ENCODE results near the gene ADGRV1.

The ADGRV1 gene

GRCh38 chr5:90696153-90696552 lies 137.6 kb downstream of the ADGRV1 start:
- Histone ChIP-seq H3K4me1 (ENCODE audit: insufficient read depth, low read length) (no peaks in the 10 kb centered on the region), H3K4me3 (ENCODE audit: low read depth in 1 of 2, low read length in 2 of 2) (no peak overlapping the region), H3K9ac (ENCODE audit: low read length) (no peak overlapping the region), H3K27me3 (ENCODE audit: control insufficient read depth in 1 of 2, insufficient read depth in 2 of 2, low read length in 2 of 2) (no peaks in the 10 kb centered on the region), H3K27ac (ENCODE audit: low read depth, low read length) (no peak overlapping the region), H3K36me3 (ENCODE audit: insufficient read depth, low read length) (no peaks in the 10 kb centered on the region), H3K9me3 (ENCODE audit: low read length) (no peaks in the 10 kb centered on the region)

- Histone ChIP-seq H3K4me3 (ENCODE audit: low read depth in 1 of 2, low read length in 2 of 2) (no peak overlapping the region), H3K4me1 (ENCODE audit: insufficient read depth, low read length) (no peaks in the 10 kb centered on the region), H3K9me3 (ENCODE audit: low read length) (no peaks in the 10 kb centered on the region), H3K36me3 (ENCODE audit: insufficient read depth, low read length) (no peaks in the 10 kb centered on the region), H3K9ac (ENCODE audit: low read length) (no peak overlapping the region), H3K27ac (ENCODE audit: low read depth, low read length) (no peak overlapping the region), H3K27me3 (ENCODE audit: control insufficient read depth in 1 of 2, insufficient read depth in 2 of 2, low read length in 2 of 2) (no peaks in the 10 kb centered on the region)
Measured at GRCh38 chr5:90700299-90700698, 141.7 kb downstream of the ADGRV1 start.

DNA sequence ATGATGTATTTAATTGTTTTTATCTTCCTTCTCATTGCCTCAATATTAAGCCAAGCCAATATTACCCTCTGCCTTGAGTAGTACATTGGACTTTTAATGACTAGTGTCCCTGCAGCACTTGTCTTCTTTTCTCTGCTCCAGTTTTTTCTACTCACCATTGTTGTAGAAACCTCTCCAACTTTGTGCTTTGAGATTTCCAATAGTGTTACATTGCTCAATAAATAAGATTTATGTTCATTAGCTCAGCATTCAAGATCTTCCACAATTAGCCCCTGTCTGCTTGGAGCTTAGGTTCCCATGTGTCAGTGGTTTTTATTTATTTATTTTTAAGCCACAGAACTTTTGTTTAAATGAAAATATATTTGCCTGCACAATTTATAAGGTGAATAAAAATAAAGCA lies 145.3 kb downstream of the ADGRV1 start:
- Histone ChIP-seq H3K4me1 (ENCODE audit: insufficient read depth, low read length) (no peaks in the 10 kb centered on the region), H3K9me3 (ENCODE audit: low read length) (no peaks in the 10 kb centered on the region), H3K9ac (ENCODE audit: low read length) (no peak overlapping the region), H3K36me3 (ENCODE audit: insufficient read depth, low read length) (no peaks in the 10 kb centered on the region), H3K4me3 (ENCODE audit: low read depth in 1 of 2, low read length in 2 of 2) (no peak overlapping the region), H3K27me3 (ENCODE audit: control insufficient read depth in 1 of 2, insufficient read depth in 2 of 2, low read length in 2 of 2) (no peaks in the 10 kb centered on the region), H3K27ac (ENCODE audit: low read depth, low read length) (no peak overlapping the region)

DNA sequence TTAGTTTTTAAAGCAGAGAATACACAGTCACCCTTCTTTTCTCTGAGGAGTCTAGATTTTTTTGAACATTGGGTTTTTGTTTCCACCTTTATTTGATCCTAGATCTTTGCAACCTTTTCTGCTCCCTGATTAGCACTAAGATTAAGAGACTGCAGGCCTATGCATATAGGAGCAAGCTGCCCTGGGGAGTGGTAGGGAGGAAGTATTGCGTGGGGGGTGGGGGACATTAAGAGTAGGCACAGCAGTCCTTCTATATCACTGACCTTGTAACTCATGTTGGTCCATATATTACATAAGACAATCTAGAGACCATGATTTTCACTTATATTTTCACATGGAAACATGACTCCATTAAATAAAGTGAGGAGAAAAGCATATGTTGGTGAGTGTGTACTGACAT lies 149.1 kb downstream of the ADGRV1 start:
- no peaks in the 10 kb centered on the region for H3K4me1 ChIP-seq (ENCODE audit: insufficient read depth, low read length)
- no peak overlapping the region for H3K27ac ChIP-seq (ENCODE audit: low read depth, low read length)
- H3K36me3 ChIP-seq (ENCODE audit: insufficient read depth, low read length): no peaks in the 10 kb centered on the region
- no peak overlapping the region for H3K9ac ChIP-seq (ENCODE audit: low read length)
- no peaks in the 10 kb centered on the region for H3K9me3 ChIP-seq (ENCODE audit: low read length)
- H3K4me3 ChIP-seq (ENCODE audit: low read depth in 1 of 2, low read length in 2 of 2): no peak overlapping the region
- no peaks in the 10 kb centered on the region for H3K27me3 ChIP-seq (ENCODE audit: control insufficient read depth in 1 of 2, insufficient read depth in 2 of 2, low read length in 2 of 2)

GRCh38 chr5:90709323-90710155 lies 150.9 kb downstream of the ADGRV1 start:
- Histone ChIP-seq H3K27me3 (ENCODE audit: control insufficient read depth in 1 of 2, insufficient read depth in 2 of 2, low read length in 2 of 2) (no peaks in the 10 kb centered on the region), H3K9me3 (ENCODE audit: low read length) (no peaks in the 10 kb centered on the region), H3K9ac (ENCODE audit: low read length) (no peak overlapping the region), H3K36me3 (ENCODE audit: insufficient read depth, low read length) (no peaks in the 10 kb centered on the region), H3K4me3 (ENCODE audit: low read depth in 1 of 2, low read length in 2 of 2) (no peak overlapping the region), H3K27ac (ENCODE audit: low read depth, low read length) (no peak overlapping the region), H3K4me1 (ENCODE audit: insufficient read depth, low read length) (no peaks in the 10 kb centered on the region)

- Histone ChIP-seq H3K27me3 (ENCODE audit: control insufficient read depth in 1 of 2, insufficient read depth in 2 of 2, low read length in 2 of 2) (no peaks in the 10 kb centered on the region), H3K9ac (ENCODE audit: low read length) (no peak overlapping the region), H3K4me1 (ENCODE audit: insufficient read depth, low read length) (no peaks in the 10 kb centered on the region), H3K9me3 (ENCODE audit: low read length) (no peaks in the 10 kb centered on the region), H3K27ac (ENCODE audit: low read depth, low read length) (no peak overlapping the region), H3K4me3 (ENCODE audit: low read depth in 1 of 2, low read length in 2 of 2) (no peak overlapping the region), H3K36me3 (ENCODE audit: insufficient read depth, low read length) (no peaks in the 10 kb centered on the region)
Measured at GRCh38 chr5:90718387-90718786, 159.8 kb downstream of the ADGRV1 start.

GRCh38 chr5:90739567-90739966 lies 181.0 kb downstream of the ADGRV1 start:
- Histone ChIP-seq H3K4me1 (ENCODE audit: insufficient read depth, low read length) (no peaks in the 10 kb centered on the region), H3K9me3 (ENCODE audit: low read length) (no peaks in the 10 kb centered on the region), H3K27ac (ENCODE audit: low read depth, low read length) (no peak overlapping the region), H3K27me3 (ENCODE audit: control insufficient read depth in 1 of 2, insufficient read depth in 2 of 2, low read length in 2 of 2) (no peaks in the 10 kb centered on the region), H3K9ac (ENCODE audit: low read length) (no peak overlapping the region), H3K36me3 (ENCODE audit: insufficient read depth, low read length) (no peaks in the 10 kb centered on the region), H3K4me3 (ENCODE audit: low read depth in 1 of 2, low read length in 2 of 2) (no peak overlapping the region)

DNA sequence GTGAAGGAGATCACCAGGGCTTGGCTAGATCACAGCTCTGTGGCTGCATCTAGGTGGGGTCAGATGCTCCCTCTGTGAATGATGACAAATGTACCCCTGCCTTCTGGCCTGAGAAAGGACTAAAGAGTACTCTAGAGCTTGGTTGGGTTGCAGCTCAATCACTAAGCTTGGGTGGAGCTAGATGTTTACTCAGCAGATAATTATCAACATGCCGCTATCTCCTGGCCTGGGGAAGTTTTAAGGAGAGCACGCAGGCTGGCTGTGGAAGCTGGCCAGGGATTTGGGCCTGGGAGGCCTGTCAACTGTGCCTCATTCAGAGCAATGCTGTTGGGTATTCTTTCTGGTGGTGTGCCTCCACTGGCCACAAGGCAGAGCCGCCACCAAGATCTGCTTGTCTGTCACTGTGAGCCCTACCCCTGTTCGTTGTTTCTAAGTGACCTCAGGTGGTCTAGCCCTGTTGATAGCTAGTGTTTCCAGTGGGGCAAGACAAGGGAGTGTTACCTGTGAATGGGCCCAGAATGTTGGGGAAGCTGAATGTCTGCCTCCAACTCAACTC lies 181.7 kb downstream of the ADGRV1 start:
- Histone ChIP-seq H3K9ac (ENCODE audit: low read length) (no peak overlapping the region), H3K36me3 (ENCODE audit: insufficient read depth, low read length) (no peaks in the 10 kb centered on the region), H3K4me1 (ENCODE audit: insufficient read depth, low read length) (no peaks in the 10 kb centered on the region), H3K27me3 (ENCODE audit: control insufficient read depth in 1 of 2, insufficient read depth in 2 of 2, low read length in 2 of 2) (no peaks in the 10 kb centered on the region), H3K27ac (ENCODE audit: low read depth, low read length) (no peak overlapping the region), H3K9me3 (ENCODE audit: low read length) (no peaks in the 10 kb centered on the region), H3K4me3 (ENCODE audit: low read depth in 1 of 2, low read length in 2 of 2) (no peak overlapping the region)

DNA sequence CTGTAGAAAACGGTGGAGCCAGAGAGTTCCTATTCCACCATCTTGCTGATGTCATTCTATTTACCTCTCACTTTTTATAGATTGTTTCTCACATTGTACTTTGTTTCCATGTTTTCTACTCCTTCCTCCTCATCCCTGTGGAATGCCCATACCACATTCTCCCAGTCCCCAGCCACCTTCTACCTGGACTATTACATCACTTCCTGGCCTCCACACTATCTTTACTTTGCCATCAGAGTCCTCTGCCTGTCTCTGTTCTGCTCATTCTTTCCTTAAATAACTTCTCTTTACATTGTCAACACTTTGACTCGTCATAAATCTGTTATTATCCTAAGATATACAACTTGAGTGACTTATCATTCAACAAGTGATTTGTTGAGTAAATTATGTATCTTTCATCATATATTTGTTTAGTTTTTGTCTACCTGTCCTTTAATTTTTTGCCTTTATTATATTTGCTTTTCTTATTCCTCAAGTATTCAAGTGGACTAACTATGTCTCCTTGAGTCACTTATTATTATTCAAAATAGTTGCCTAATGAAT lies 182.5 kb downstream of the ADGRV1 start:
- Histone ChIP-seq H3K9me3 (ENCODE audit: low read length) (no peaks in the 10 kb centered on the region), H3K36me3 (ENCODE audit: insufficient read depth, low read length) (no peaks in the 10 kb centered on the region), H3K4me1 (ENCODE audit: insufficient read depth, low read length) (no peaks in the 10 kb centered on the region), H3K4me3 (ENCODE audit: low read depth in 1 of 2, low read length in 2 of 2) (no peak overlapping the region), H3K27ac (ENCODE audit: low read depth, low read length) (no peak overlapping the region), H3K9ac (ENCODE audit: low read length) (no peak overlapping the region), H3K27me3 (ENCODE audit: control insufficient read depth in 1 of 2, insufficient read depth in 2 of 2, low read length in 2 of 2) (no peaks in the 10 kb centered on the region)

DNA sequence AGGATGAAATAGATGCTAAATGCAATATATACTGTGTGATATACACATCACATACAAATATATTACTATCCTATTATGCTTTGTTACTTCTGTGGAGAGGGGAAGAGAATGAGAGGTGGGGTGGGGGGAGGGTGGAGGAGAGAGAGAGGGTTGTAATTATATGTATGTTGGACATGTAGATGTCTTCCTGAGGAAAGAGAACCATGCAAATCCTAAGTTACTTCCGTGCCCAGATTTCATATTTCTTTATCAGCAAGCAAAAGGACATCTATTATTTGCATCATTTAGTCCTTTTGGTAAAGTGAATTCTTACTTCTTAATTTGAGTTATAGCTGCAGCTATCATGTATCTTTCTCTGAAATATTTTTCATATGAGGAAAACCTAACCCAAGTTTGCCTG lies 187.5 kb downstream of the ADGRV1 start:
- no peak overlapping the region for H3K27ac ChIP-seq (ENCODE audit: low read depth, low read length)
- no peaks in the 10 kb centered on the region for H3K9me3 ChIP-seq (ENCODE audit: low read length)
- no peaks in the 10 kb centered on the region for H3K27me3 ChIP-seq (ENCODE audit: control insufficient read depth in 1 of 2, insufficient read depth in 2 of 2, low read length in 2 of 2)
- H3K9ac ChIP-seq (ENCODE audit: low read length): no peak overlapping the region
- H3K4me3 ChIP-seq (ENCODE audit: low read depth in 1 of 2, low read length in 2 of 2): no peak overlapping the region
- H3K36me3 ChIP-seq (ENCODE audit: insufficient read depth, low read length): no peaks in the 10 kb centered on the region
- no peaks in the 10 kb centered on the region for H3K4me1 ChIP-seq (ENCODE audit: insufficient read depth, low read length)

DNA sequence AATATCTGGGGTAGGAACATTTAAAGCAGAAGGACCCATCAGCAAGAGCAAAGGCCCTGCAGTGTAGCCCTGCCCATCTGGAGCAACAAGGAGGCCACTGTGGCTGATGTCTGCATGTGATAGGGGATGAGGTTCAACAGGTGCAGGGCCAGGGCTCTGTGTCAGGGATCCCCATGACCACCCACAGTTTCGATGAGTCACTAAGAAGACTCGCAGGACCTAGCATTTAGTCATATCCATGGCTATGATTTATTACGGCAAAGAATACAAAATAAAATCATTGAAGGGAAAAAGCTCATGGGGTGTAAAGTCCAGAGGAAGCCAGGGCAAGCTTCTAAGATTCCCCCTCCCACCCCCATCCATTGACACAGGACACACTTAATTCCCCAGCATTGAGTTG lies 188.6 kb downstream of the ADGRV1 start:
- H3K36me3 ChIP-seq (ENCODE audit: insufficient read depth, low read length): no peaks in the 10 kb centered on the region
- H3K27me3 ChIP-seq (ENCODE audit: control insufficient read depth in 1 of 2, insufficient read depth in 2 of 2, low read length in 2 of 2): no peaks in the 10 kb centered on the region
- no peaks in the 10 kb centered on the region for H3K9me3 ChIP-seq (ENCODE audit: low read length)
- no peak overlapping the region for H3K4me3 ChIP-seq (ENCODE audit: low read depth in 1 of 2, low read length in 2 of 2)
- H3K4me1 ChIP-seq (ENCODE audit: insufficient read depth, low read length): no peaks in the 10 kb centered on the region
- no peak overlapping the region for H3K9ac ChIP-seq (ENCODE audit: low read length)
- H3K27ac ChIP-seq (ENCODE audit: low read depth, low read length): no peak overlapping the region

GRCh38 chr5:90747693-90748092 lies 189.1 kb downstream of the ADGRV1 start:
- H3K4me1 ChIP-seq (ENCODE audit: insufficient read depth, low read length): no peaks in the 10 kb centered on the region
- no peaks in the 10 kb centered on the region for H3K9me3 ChIP-seq (ENCODE audit: low read length)
- no peaks in the 10 kb centered on the region for H3K36me3 ChIP-seq (ENCODE audit: insufficient read depth, low read length)
- H3K27me3 ChIP-seq (ENCODE audit: control insufficient read depth in 1 of 2, insufficient read depth in 2 of 2, low read length in 2 of 2): no peaks in the 10 kb centered on the region
- no peak overlapping the region for H3K27ac ChIP-seq (ENCODE audit: low read depth, low read length)
- H3K4me3 ChIP-seq (ENCODE audit: low read depth in 1 of 2, low read length in 2 of 2): no peak overlapping the region
- no peak overlapping the region for H3K9ac ChIP-seq (ENCODE audit: low read length)

All from muscle layer of colon (tissue), 2 donors.